GM13976 (cell line): Measurements from ENCODE around the gene BCL11A.
A peak's percentile ranks its signal among the peaks of the same experiment; 100 is the strongest.

ENCODE experiments used
- DNase-seq: peaks from one replicate; pipeline ENCODE4 v3.0.0; 2012; ENCODE audit warnings: low spot score
- in situ Hi-C: fragments of 300-500 bp; cut with MboI; formaldehyde crosslinking; loops from one replicate; pipeline ENCODE4 v1.12.0; 2022; ENCODE audit warnings: low sequenced_read_pairs, mixed read lengths, inconsistent platforms; ENCODE audit not compliant: unreplicated experiment
- TF ChIP-seq, protein P1 (sequence below): IDR thresholded peaks from 2 replicates; pipeline ENCODE4 v1.5.1; 2012; ENCODE audit warnings: borderline replicate concordance, mild to moderate bottlenecking; ENCODE audit not compliant: insufficient read depth; ENCODE audit errors: extremely low read depth, missing control alignments, control extremely low read depth

Gene BCL11A

DNA sequence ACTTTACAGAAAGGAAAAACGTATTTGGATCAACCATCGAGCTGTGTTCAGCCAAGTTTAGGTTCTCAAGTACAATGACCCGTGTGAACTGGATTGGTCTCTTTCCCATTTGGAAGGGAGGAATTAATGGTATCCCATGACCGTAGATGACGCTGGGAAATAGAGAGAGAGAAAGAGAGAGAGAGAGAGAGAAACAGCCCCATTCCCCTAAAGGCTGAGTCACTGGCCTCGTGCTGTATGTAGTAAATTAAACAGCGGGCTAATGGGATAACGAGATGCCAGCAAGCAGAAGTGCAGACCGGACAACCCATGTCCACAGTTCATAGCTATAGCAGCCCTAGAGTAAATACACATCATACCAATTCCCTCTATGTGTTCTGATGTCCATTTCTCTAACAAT is 99.6 kb downstream of the BCL11A start:
- TF ChIP-seq, protein P1, sequence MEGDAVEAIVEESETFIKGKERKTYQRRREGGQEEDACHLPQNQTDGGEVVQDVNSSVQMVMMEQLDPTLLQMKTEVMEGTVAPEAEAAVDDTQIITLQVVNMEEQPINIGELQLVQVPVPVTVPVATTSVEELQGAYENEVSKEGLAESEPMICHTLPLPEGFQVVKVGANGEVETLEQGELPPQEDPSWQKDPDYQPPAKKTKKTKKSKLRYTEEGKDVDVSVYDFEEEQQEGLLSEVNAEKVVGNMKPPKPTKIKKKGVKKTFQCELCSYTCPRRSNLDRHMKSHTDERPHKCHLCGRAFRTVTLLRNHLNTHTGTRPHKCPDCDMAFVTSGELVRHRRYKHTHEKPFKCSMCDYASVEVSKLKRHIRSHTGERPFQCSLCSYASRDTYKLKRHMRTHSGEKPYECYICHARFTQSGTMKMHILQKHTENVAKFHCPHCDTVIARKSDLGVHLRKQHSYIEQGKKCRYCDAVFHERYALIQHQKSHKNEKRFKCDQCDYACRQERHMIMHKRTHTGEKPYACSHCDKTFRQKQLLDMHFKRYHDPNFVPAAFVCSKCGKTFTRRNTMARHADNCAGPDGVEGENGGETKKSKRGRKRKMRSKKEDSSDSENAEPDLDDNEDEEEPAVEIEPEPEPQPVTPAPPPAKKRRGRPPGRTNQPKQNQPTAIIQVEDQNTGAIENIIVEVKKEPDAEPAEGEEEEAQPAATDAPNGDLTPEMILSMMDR, result no peak
- in situ Hi-C loops, result no loop called here
- no peak for DNase-seq

DNA sequence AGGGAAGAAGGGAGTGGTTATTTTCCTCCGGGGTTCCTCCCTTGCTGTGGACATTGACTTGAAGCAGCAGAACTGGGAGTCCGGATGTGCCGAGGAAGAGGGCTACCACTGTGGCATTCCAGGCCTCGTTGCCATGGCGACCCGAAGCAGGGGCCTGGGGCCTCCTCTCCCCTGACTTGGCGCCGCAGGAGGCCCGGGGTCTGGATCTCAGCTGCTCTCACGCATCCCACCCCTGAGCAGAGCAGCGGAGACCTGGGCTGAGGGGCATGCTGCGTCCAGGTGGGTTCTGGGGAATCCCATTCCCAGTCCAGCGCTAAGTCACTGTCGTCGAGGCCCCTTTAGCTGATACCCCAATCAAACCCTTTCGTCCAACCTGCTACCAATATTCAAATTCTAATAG is 100.2 kb downstream of the BCL11A start:
- no peak for DNase-seq
- in situ Hi-C loops, result no loop called here
- TF ChIP-seq, protein P1, result no peak

DNA sequence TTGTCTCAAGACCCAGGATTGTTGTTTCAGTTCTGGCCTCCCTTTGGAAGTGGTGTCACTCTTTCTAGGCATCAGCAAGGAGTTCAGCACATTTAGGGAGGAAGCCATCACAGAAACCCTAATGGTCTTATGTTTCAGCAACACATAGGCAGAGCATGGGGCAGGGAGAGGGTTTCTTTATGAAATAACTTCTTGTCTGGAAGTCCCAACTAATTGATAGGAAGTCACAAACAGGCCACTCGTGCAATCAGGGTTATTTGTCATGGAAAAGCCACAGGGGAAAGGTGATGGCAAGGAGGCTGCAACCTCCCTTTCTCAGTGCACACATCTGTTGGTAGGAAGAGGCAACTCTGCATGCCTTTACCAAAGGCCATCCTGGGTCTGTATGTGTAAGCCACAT is 103.0 kb downstream of the BCL11A start:
- DNase-seq, result no peak
- TF ChIP-seq, protein P1, result no peak
- in situ Hi-C loops, result no loop called here

DNA sequence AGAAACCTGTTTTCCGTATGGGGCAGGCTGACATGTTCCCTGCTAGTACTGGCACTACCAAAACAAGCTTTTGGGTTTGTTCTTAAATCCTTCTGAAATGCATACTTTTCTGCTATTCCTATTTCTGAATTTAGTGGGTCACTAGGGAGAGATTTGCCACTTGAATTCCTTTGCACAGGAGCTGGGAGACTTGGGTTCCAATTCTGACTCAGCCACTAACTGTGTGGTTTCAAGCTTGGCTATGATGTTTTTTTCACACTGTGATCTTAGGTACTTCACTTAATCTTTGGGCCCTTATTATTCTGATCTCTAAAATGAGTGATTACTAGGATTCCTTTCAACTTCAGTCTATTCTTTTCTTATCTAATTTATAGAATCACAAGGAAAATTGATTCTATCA is 105.5 kb downstream of the BCL11A start:
- no peak for DNase-seq
- in situ Hi-C loops, result no loop called here
- TF ChIP-seq, protein P1, result no peak

DNA sequence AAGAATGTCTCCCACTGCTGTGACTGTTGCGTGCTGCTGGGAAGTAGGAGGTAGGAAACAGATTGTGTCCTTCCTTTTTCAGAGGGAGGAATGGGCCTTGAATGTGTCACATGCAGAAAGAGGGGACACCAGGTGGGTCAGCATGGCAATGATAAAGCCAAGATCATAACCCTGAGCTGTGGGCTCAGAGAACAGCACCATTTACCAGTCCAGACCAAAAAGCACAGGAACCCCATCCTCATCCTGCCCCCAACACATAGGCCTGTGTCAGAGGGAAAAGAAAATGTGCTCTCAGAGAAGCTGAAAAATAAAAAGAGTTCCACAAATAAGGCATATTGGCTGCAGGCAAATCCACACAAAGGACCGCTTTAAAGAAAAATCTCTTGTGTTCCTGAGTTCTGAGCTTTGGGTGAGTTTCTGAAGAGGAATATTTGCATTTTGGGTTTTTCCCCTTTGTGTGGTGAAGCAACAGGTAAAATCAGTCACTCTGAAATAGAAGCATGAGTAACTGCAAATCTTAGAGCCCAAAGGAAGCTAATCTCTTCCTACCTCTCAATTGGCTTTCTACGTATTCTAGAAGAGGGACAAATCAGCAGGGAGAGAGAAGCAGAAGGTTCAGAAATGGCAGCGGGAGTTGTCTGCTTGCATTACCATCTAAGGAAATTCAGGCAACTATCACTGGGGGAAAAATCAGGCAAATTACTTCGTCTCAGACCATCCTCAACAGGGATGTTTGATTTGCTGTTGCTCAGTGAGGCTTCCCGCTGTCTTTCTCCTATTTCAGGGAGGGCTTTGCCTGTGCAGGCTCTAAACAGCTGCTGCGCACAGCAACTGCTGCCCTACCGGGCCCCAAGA is 106.8 kb downstream of the BCL11A start:
- in situ Hi-C loops, result no loop called here
- DNase-seq, result peak; percentile 60
- TF ChIP-seq, protein P1, result no peak

DNA sequence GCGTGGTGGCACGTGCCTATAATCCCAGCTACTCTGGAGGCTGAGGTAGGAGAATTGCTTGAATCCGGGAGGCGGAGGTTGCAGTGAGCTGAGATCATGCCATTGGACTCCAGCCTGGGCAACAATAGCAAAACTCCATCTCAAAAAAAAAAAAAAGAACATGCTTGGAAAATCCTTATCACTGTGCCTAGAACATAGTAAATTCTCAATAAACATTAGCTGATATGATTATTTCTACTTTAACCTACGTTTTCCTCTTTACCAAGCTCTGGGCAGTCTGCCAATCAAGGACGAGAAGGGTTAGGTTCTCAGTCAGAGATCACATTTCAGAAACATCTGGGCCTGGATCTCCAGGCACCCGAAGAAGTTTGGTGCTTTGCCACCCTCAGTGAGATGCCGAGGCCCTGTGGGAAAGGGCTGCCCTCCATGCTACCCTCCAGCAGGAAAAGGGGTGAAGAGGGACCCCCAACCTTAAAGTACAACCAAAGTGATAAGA is 107.7 kb downstream of the BCL11A start:
- in situ Hi-C loops, result no loop called here
- TF ChIP-seq, protein P1, result no peak
- DNase-seq, result no peak

DNA sequence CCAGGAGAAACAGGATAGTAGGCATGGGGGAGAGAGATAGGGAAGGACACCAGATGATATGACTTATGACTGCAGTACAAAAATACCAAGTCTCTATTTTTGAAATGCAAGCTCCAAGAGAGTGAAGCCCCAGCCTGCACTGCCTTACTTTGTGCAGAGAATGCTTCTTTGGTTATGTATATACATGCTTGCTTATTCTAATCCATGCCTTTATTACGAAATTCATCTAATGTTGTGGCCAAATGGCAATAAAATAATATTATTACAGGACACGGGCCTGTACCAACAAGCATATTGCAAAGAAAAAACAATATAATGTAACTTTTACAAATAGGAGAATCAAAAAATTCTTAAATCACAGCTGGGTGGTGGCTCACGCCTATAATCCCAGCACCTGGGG is 110.8 kb downstream of the BCL11A start:
- DNase-seq, result no peak
- in situ Hi-C loops, result no loop called here
- TF ChIP-seq, protein P1, result no peak
